GM18868 (cell line): ENCODE data around the gene CREB3L4.

Source experiments
- ATAC-seq: cut with Tn5 transposase; IDR thresholded peaks from one replicate; pipeline ENCODE4 v1.9.1; 2021; ENCODE audit warnings: mild to moderate bottlenecking, moderate library complexity; ENCODE audit not compliant: unreplicated experiment

CREB3L4 gene

DNA sequence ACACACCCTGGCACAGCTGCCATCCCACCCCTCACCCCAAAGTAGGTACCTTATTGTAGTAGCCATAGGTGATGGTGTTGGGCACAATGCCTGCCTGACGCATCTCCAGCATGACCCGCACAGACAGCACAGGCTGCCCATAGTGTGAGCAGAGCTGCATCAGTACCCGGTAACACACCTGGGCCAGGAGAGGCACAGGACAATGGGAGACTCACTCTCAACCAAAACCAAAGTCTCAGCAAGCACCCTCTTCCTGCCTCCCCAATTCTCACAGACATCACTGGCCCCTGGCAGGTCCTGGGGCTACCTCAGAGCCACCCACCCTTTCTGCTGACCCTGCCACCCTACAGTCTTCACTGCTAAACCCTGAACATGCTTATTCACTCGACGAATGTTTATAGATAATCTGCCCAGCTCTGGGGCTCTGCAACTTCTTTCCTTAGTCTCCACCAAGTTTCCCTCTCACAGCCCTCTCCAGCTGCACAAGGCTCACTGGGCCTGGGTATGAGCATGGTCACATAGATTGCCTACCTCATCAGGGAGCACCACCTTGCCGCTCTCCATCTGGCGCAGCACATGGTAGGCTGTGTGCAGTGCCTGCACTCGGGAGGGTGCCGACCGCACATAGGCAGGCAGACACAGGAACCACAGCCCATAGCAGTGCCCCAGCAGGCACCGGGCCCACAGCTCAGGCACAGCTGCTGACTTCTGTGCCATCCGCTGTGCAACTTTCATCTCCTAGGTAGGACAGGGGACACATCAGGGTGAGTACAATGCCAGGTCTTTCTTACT is 31.5 kb upstream of the CREB3L4 start:
- ATAC-seq = no peak

DNA sequence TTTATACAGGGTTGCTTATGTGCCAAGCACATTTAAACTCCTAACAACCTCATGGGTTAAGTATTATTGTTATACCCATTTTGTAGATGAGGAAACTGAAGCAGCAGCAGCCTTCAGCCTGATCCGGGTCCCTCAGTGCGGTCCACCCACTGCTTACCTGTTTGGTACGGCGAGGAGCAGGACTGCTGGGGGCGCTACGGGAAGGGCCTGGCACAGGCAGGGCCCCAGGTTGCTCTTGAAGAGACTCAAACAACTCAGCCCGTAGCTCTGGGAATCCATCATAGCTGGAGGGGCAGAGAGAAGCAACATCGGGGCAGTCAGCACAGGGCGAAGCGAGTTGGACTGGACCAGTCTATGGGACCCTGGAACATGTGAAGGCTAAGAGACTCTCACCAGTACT is 30.4 kb upstream of the CREB3L4 start:
- ATAC-seq = no peak

DNA sequence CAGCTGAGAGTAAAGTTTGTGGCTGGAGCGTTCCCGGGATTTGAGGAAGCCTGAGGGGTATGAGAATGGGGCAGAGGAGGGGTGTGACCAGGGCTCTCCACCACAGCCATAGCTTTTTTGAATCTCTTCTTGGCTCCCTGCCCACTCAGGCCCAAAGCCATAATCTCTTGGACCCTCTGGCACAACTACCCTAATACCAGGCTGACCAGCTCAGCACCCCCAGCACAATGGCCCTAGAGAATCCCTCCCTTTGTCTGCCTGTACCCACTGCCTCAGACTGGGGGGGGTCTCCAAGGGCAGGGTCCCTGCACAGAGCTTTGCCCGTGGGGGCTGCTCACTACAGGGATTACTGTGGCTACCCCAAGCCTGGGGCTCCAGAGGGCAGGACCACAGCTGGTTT is 28.7 kb upstream of the CREB3L4 start:
- no peak for ATAC-seq

DNA sequence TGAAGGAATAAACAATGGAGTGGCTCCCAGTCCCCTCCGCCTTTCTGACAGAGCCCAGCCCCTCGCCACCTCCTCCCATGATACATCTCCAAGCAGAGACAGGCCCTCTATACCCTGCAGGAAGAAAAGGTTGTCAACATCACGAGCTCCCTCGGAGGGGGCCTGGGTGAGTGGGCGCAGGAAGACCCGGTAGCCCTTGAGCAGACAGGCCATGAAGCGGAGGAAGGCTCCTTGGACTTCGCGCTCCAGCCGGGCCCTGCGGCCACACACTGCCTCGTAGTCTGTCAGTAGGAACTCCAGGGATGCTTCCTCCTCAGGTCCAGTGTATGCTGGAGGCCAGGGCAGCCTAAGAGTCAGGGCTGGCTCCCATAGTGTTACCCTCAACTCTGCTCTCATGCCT is 28.2 kb upstream of the CREB3L4 start:
- no peak for ATAC-seq

DNA sequence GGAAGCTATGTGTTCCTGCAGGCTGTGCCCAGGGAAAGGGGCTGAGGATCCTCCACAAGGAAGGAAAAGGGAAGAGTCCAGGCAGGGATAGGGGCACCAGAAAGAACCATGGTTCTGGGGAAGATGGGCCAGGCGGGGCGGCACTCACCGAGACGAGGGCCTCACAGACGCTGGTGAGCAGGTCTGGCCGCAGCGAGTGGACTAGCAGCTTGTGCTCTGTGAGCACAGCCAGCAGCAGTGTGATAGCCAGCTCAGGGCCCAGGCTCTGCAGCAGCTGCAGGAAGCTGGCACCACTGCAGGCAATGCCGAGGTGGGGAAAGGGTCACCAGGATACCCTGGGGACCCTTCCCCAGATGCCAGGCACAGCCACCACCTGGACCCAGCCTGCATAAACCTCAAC is 26.9 kb upstream of the CREB3L4 start:
- no peak for ATAC-seq

DNA sequence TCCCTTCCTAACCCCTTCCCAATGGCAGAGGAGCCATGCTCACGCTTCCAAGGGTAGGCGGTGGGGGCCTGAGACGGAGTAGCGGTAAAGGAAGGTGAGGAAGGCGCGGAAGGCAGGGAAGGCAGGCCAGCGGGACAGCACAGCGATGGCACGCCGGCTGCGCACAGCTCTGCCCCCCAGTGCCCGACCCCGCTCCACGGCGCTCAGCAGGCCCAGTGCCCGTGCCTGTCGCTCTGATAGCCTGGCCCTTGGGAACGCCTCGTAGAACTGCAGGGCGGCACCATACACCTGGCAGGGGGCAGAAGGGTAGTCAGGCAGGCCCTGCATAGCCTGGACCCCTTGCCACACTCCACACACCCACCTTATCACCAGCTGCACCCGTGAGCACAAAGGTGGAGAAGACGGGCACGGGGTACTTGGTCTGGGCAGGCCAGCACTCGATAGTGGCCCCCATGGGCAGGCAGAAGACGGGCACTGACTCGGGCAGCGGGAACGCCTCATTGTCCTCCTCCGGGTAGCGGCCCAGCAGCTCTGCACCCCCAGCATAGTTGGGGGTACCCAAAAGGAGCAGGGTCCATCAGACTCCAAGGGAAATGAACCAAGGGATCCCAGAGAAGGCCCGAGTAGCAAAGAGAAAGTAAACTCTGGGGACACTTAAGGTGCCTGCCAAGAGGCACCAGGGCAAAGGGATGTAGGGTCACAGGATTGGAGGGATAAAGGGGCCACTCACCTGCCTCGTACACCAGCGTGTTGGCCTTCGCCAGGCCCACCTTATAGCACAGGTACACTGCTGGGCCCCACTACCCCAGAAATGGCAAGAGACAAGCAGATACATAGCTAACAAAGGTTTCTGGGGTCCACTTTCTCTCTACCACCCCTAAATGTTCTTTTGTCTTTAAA is 25.6 kb upstream of the CREB3L4 start:
- no peak for ATAC-seq

DNA sequence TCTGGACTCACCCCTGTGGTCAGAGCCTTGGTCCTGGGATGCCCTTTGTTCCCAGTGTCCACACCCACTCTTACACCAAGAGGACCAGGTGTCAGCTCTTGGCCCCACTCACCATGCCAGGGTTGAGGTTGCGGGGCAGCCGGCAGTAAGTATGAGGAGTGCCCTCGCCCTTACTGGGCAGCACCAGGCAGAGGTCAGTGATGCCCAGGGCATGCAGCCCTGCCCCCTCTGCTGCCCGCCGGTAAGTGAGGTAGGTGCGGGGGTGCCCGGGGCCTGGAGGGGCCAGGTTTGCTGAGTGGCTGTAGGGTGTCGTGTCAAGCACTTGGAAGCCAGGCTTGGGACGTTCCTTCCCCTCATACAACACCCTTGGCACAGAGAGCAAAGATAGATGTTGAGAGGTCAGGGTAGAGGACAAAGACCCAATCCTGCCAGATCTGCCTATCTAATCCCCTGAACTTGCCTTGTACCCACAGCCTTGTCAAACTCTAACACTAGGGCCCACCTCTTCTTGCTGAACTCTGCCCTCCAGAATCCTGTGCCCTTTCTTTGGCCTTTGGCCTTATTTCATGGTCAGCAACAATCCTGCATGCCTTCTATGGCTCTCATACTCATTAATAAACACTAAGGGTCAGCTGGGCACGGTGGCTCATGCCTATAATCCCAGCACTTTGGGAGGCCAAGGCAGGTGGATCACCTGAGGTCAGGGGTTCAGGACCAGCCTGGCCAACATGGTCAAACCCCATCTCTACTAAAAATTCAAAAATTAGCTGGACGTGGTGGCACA is 24.7 kb upstream of the CREB3L4 start:
- no peak for ATAC-seq

DNA sequence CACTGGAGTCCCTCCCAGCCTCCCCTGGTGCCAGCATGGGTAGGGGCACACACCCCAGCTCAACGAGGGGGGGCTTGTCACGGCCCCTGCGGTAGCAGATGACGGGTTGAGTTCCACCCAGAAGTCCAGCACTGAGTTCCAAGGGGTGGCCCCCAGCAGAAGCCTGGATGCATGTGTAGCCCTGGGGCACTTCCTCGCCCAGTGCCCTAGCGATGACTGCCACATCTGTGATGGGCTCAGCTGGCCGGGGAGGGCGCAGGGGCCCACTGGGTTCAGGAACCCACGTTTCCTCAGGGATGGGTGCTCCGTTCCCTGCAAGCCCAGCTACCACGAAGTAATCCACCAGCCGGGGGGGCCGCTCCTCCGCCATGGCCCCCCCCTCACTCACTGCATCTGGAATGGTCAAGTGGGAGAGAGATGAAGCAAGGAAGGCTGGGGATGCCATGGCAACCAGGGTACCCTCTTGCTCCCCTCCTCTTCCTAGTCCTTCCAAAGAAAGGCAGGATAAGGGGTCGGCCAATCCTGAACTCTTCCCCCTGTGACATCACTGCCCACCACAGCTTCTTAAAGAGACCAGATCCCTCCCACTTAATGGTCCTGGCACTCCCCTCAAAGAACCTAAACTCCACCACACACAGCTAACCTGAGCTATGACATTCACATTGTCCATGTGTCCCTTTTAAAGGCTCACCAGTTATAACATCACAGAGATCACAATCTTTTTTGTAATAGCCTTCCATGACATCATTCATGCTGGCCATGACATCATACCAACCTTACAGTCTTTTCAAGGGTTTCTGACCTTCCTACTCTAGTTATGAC is 23.5 kb upstream of the CREB3L4 start:
- ATAC-seq = no peak

DNA sequence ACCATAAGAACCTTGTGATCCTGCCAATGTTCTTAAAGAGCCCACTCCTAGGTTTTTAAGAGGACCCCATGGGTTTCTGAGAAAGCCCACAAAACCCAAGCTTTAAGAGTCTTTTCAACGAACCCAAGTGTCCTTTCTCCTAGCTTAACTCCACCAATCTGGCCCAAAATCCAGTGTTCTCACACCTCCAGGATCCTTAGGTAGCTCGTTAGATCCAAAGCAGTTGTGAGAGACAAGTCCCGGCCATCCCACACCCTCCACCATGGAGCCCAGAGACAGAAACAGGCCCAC is 22.9 kb upstream of the CREB3L4 start:
- ATAC-seq = no peak

DNA sequence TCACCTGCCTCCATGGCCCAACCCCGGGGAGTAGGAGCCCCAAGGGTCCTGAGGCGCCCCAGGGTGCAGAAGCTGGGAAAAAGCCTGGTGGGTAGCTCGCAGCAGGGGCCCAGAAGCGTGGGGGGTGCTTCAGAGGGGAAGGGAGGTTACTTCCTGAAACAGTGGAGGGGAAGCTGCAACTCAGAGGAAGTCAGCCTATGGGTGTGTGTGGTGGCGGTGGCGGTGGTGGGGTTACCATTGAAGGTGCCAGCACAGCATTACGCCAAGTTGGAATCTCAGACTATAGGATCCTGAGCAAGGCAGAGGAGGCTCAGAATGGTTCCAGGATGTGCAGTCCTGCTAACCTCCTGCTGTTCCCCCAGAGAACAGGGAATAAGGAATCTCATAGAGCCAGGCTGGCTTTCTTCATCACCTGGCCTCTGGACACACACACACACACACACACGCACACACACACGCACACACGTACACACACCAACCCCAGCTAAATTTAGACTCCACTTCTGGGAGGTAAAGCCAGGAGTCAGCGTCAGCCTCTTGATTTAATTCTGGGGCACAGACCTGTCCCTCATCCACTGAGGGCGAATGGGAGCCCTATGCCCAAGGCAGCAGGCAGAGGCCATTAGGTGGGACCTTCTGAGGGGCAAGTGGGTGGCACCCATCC is 22.4 kb upstream of the CREB3L4 start:
- no peak for ATAC-seq

DNA sequence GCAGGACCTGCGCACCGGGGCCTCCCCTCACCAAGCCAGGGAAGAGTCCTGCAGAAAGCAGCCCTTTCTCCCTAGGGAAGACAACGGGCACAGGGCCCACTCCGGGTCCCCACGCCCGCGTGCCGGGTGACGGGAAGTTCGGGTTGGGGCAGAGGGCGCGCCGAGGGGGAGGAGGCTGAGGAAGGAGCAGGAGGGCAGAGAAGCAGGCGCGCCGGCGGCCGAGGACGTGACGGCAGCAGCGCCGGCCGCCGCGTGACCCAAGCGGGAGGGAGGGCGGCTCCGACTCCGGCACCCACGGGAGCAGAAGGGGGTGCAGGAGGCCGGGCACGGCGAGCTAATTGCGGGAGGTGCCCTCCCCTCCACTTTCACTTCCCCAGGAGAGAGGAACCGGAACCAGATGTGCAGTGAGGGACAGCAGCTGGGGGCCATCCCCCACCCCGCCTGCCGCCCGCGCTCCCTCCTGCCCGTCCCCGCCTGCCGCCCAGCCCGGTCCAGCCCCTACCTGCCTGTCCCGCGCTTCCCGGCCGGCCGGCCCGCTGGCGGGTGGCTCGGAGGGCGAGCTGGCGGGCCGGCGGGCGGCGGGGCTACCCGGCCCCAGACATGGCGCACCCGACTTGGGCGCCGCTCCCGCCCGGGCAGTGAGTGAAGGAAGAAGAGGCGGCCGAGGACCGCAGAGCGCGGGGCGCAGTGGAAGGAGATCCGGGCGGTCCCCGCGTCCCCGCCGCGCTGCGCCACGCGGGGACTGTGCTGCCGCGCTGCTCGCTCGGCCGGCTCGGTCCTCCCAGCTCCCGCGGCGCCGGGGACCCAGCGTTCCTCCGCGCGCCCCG is 21.7 kb upstream of the CREB3L4 start:
- ATAC-seq = peak; percentile 67

DNA sequence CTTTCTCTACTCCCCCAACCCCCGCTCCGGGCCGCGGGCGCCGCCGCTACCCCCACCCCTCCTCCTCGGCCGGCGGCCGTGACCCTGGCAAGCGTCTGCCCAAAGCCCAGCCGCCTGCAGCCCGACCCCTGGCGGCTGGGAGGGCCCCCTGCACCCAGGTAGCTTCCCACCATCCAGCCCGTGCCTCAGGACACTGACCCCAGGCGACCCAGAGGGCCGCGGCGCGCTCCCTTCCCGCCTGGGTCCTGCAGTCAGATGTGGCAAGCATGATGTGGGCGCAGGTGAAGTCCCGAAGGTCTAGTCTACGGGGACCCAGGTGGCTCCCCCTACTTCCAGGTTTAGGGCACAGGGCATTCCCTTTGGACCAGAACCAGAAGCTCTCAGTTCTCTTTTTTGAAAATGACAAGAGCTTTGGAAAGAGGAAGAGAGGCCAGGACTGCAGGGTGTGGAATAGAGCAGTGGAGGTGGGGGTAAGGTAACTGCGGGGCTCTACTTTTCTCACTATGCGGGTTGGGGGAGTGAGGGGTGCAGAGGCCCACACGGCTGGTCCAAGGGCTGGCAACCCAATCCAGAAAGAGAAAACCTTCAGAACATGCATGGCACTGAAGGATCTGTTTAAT is 21.0 kb upstream of the CREB3L4 start, which contains the start of gene DENND4B:
Gene DENND4B, minus strand, starts transcription at position 97 of the 620 bp plus-strand sequence. CDS start 2,344 bp downstream, outside the sequence.
- ATAC-seq = peak; percentile 54

DNA sequence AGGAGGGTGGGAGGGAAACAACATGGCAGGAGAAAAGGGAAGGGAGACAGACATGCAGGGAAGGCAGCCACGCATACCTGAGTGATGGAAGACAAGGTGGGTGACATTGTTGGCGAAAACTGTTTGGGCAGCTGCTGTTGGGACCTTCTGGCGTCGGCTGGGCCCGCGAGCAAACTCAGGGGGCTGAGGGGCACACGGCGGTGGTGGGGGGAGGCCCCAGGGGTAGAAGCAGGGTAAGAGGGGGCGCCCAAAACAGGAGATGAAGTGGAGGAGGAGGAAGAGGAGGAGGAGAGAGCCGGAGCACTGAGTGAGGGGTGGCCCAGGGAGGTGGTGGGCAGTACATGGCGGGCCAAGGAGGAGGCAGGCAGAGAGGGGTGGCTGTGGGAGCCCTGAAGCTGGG is 16.5 kb upstream of the CREB3L4 start:
- ATAC-seq = no peak

DNA sequence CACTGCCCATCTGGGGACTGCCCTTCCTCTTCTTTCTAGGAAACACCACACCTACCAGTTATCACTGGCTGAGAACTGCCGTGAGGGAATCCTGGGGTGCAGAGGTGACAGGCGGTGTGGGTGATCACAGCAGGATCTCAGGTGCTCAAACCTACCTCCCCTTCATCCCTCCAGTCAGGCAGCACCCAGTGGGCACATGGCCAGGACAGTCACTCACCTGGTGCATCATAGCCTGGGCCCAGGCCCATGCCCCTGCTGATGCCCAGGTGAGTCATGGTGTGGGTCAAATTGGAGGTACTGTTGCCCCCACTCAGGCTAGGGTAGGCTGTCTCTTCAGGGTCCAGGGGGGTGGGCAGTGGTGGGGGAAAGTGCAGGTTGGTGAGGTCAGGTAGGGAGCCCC is 15.9 kb upstream of the CREB3L4 start:
- no peak for ATAC-seq

DNA sequence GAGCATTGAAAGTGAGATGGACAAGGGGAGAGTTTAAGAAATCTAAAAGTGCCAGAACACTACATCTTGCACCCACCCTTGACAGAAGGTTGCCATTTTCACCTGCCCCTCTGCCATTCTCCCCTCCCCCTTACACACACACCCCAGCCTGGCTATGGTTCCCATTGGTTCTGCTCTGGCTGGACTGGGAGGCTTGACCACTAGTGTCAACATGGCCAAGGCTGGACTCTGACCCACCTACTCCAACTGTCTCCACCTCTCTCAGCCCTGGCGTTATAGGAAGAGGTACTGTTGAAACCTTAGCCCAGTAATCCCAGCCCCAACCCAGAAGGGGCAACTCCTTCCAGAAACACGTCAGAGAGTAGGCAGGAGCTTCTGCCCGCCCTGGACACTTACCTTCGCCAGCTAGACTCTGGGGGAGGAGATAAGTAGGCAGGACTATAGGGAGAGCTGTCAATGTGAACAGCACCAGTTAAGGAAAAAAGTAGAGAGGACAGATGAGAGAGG is 13.8 kb upstream of the CREB3L4 start:
- ATAC-seq = no peak

DNA sequence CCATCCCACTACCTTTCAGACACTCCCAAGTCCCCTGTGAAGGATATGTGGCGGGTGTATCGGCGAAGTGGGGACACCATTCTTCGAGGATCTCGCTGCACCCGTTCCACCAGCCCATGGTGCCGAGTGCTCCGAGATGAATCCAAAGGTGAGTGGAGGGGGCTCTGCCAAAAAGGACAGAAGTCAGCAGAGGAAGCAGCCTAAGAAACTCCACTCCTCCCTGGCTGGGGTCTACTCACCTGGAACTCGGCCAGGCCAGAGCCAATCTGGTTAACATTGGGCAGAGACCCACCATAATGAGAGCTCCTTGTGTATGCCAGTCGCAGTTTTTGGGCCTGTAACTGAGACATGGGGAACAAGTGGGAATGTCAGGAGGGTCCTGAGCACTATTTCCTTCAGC is 12.9 kb upstream of the CREB3L4 start:
- no peak for ATAC-seq

DNA sequence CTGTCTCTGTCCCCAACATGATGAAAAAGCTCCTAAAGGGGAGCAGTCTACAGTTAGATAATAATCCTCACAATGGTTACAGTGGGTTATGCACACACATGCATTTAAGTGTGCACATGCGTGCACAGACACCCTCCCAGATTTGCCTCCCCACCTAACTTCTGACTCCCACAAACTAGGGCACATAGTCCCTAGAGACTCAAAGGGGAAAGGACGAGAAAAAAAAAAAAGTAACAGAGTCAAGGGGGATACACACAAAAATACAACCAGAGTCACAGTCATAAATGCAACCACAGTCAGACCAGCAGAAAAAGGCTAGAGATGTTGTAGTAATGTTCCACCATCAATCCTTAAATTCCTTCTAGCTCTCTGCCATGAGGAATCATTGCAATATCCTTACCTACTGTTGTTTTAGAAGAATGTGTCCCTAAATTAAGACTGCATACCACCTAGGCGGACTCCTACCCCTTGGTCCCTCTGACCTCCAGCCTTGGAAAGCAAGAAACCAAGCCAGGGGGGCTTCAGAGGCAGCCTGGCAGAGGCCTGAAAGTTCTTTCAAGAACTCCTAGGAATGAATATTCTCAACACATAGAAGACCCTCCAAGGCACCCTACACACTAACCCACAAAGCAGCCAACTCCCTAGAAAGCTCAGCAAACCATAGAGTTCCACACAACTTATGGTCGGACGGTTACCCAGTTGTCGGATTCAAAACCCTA is 10.5 kb upstream of the CREB3L4 start:
- no peak for ATAC-seq

DNA sequence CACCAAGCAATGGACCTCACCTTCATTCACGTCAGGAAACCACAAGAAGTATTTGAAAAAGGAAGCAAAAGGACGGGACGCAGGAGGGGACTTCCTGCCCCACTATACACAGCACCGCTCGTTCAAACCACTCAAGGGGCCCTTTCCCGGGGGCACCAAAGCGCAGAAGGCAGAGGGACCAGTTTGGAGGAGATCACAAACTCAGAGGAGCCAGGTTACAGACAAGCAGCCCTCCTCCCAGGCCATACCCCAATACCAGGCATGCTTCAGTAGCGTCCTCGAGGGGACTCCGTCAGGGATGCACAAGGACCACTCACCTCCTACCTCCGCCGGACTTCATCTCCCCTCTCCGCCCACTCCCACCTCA is 10.0 kb upstream of the CREB3L4 start:
- peak; percentile 16 for ATAC-seq
